Gastroesophageal sphincter (tissue), 4 donors: ENCODE data around the gene PPM1M. TPM values are rescaled to one million over a fixed set of nuclear protein-coding genes. Genes with fewer than 3 reads are reported as not detected.

Source experiments
- ATAC-seq: fragments of 150-250 bp; one replicate; pipeline ENCODE4 v1.9.1; 2016; ENCODE audit warnings: mild to moderate bottlenecking, moderate library complexity
- H3K27ac ChIP-seq, 4 donors: fragments of 200-600 bp; sonication (generic) in 3 of 4; 1 replicate in 3 of 4; 2 replicates in 1 of 4; pipeline ENCODE4 v1.5.1; 2016 to 2019
- H3K27me3 ChIP-seq: fragments of 200-600 bp; sonication (generic); one replicate; pipeline ENCODE4 v1.5.1; 2019
- H3K36me3 ChIP-seq, 2 donors: fragments of 200-600 bp; sonication (generic); one replicate each; pipeline ENCODE4 v1.5.1; 2019; ENCODE audit warnings: control low read depth in 1 of 2
- H3K4me1 ChIP-seq, 3 donors: fragments of 200-600 bp; sonication (generic); 1 replicate in 2 of 3; 2 replicates in 1 of 3; pipeline ENCODE4 v1.5.1; 2016 to 2019; ENCODE audit warnings: control low read depth in 2 of 3
- H3K4me3 ChIP-seq, 2 donors: fragments of 200-600 bp; sonication (generic); one replicate each; pipeline ENCODE4 v1.5.1; 2019; ENCODE audit warnings: mild to moderate bottlenecking in 1 of 2, moderate library complexity in 1 of 2
- H3K9me3 ChIP-seq, 3 donors: fragments of 200-600 bp; sonication (generic); one replicate each; pipeline ENCODE4 v1.5.1; 2017 to 2019; ENCODE audit warnings: control low read depth in 2 of 3
- EP300 ChIP-seq: sonication (generic); formaldehyde crosslinking; IDR thresholded peaks from one replicate; pipeline ENCODE4 v1.6.1; 2017; ENCODE audit warnings: antibody characterized with exemption, mild to moderate bottlenecking
- POLR2A ChIP-seq, 2 donors: fragments of 450-650 bp; IDR thresholded peaks; one replicate each; pipeline ENCODE4 v1.6.1; 2017; ENCODE audit warnings: antibody characterized with exemption in 2 of 2, mild to moderate bottlenecking in 2 of 2, moderate library complexity in 1 of 2
- POLR2AphosphoS5 ChIP-seq: sonication (generic); formaldehyde crosslinking; IDR thresholded peaks from one replicate; pipeline ENCODE4 v1.6.1; 2017; ENCODE audit warnings: antibody characterized with exemption
- WGBS, 2 donors: methylation state at CpG; one replicate each; pipeline ENCODE4 v1.1.5; 2018; ENCODE audit warnings: low coverage in 1 of 2; 5-methylcytosine and 5-hydroxymethylcytosine counted together
- total RNA-seq, 4 donors: library from RNA; depleted of rRNA; stranded (reverse); fragments of >200 nt; gene quantifications; one replicate each; pipeline ENCODE4 v1.1.0, GENCODE V29; 2016
- TF ChIP-seq, protein P1 (sequence below), 4 experiments: fragments of 200-600 bp in 2 of 4; fragments of 450-650 bp in 2 of 4; sonication (generic) in 1 of 4; IDR thresholded peaks; one replicate each; pipeline ENCODE4 v1.5.1; 2017 to 2019; ENCODE audit warnings: antibody characterized with exemption in 4 of 4, mild to moderate bottlenecking in 2 of 4, moderate library complexity in 2 of 4

The PPM1M gene
- total RNA-seq, 4 donors from 2014 or later, result 20.3 to 36.6 (median 29.9) TPM

DNA sequence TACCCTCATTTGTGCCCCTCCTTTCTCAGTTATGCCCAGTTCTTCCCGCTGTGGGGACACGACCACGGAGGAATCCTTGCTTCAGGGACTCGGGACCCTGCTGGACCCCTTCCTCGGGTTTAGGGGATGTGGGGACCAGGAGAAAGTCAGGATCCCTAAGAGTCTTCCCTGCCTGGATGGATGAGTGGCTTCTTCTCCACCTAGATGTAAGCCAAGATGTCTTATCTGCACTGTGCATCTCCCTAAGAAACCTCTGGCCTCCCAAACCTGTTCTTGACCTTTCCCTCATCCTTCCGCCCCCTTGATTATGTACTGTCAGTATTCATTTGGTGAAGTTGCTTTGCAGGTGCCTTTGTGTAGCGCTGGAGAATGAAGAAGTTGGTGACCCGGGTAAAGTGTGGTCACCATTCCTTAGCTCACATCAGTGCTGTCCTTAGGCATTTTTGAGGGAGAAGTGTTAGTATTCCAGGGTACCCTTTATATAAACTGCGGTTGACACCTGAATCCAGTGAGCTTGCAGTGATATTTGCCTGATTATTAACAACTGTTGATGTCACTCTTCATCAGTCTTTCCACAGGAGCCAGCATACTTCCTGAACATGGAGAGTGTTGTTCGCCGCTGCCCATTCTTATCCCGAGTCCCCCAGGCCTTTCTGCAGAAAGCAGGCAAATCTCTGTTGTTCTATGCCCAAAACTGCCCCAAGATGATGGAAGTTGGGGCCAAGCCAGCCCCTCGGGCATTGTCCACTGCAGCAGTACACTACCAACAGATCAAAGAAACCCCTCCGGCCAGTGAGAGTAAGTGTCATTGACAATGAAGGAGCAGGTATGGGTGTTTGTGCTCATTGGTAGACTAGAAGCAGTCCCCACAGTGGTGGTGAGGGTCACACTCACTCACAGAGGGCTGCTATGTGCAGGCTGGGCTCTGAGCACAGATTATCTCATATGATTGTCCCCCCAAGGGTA, 46.6 kb upstream of the PPM1M start:
- Histone ChIP-seq H3K4me3 (peak overlapping the region; percentile 82 to 96), H3K36me3 (peaks cover 0 to 44% of the 10 kb centered on the region in 2 donors), H3K27ac (peak overlapping the region in 3 of 4 donors; percentile 79 to 88 (median 81)), H3K9me3 (no peaks in the 10 kb centered on the region), H3K4me1 (peaks cover 0 to 83% (median 22%) of the 10 kb centered on the region in 3 donors), H3K27me3 (no peaks in the 10 kb centered on the region)
- 29 to 55% methylated on average over 3 to 5 of the region's 14 CpGs for WGBS, 2 donors
- no peak for ATAC-seq
- TF ChIP-seq EP300, result no peak
- TF ChIP-seq, protein P1, sequence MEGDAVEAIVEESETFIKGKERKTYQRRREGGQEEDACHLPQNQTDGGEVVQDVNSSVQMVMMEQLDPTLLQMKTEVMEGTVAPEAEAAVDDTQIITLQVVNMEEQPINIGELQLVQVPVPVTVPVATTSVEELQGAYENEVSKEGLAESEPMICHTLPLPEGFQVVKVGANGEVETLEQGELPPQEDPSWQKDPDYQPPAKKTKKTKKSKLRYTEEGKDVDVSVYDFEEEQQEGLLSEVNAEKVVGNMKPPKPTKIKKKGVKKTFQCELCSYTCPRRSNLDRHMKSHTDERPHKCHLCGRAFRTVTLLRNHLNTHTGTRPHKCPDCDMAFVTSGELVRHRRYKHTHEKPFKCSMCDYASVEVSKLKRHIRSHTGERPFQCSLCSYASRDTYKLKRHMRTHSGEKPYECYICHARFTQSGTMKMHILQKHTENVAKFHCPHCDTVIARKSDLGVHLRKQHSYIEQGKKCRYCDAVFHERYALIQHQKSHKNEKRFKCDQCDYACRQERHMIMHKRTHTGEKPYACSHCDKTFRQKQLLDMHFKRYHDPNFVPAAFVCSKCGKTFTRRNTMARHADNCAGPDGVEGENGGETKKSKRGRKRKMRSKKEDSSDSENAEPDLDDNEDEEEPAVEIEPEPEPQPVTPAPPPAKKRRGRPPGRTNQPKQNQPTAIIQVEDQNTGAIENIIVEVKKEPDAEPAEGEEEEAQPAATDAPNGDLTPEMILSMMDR (IDR thresholded peaks at IDR 0.05), result no peak
- TF ChIP-seq POLR2A (IDR thresholded peaks at IDR 0.05), result no peak
- TF ChIP-seq POLR2AphosphoS5, result no peak

DNA sequence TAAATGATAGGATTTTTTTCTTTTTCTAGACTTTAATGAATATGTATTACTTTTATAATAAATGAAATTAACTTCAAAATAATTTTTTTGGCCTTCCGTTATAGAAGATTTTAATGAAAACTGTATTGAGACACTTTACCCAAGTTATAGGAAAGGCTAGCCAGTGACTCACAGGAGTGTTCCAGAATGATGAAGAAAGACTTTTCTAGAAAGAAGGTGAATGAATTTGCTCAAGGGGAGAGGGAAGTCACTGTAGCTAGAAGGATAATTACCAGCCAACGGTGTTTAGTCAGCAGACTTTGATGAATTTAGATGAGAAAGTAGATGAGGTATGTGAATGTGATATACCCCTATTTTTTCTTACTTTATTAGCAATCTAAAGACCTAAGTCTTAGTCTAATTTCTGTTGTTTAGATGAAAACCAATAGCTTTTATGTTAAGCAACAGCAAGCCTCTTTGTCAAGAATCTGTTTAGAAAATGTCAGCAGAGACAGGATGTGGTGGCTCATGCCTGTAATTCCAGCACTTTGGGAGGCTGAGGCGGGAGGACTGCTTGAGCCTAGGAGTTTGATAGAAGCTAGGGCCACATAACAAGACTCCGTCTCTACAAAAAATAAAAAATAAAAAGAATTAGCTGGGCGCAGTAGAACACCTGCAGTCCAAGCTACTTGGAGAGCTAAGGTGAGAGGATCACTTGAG, 44.4 kb upstream of the PPM1M start:
- TF ChIP-seq POLR2AphosphoS5, result no peak
- no peak for TF ChIP-seq EP300
- TF ChIP-seq, protein P1 (IDR thresholded peaks at IDR 0.05), result no peak
- no peak for TF ChIP-seq POLR2A (IDR thresholded peaks at IDR 0.05)
- peaks cover 3 to 66% of the 10 kb centered on the region in 2 donors for H3K36me3 ChIP-seq
- no peaks in the 10 kb centered on the region for H3K9me3 ChIP-seq
- H3K27ac ChIP-seq, result no peak overlapping the region
- WGBS, 2 donors, result 81 to 90% methylated on average over 5 of the region's 5 CpGs
- no peak for ATAC-seq
- H3K27me3 ChIP-seq, result no peaks in the 10 kb centered on the region
- no peak overlapping the region for H3K4me3 ChIP-seq
- H3K4me1 ChIP-seq, result peaks cover 0 to 63% (median 10%) of the 10 kb centered on the region in 3 donors

DNA sequence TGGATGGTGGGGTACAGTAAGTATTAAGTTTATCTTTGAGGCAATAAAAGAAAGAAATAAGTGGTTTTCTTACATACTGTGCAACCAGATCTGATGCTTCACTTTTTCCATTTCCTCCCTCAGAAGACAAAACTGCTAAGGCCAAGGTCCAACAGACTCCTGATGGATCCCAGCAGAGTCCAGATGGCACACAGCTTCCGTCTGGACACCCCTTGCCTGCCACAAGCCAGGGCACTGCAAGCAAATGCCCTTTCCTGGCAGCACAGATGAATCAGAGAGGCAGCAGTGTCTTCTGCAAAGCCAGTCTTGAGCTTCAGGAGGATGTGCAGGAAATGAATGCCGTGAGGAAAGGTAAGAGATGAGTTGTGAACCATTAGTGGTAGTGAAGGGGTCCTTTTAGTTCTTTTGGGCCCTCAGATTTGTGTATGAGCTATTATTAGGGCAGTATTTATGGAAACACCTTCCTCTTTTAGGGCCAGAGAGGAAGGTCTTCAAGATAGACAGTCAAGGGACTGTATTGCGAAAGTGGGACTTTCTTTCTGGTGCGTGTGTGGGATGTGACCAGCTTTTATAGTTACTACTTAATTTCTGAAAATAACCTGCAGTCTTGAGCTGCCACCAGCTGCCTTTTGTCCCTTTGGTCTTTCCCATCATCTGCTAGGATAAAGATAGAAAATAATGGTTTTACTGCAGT, 43.0 kb upstream of the PPM1M start:
- TF ChIP-seq POLR2AphosphoS5, result no peak
- TF ChIP-seq EP300, result no peak
- TF ChIP-seq POLR2A (IDR thresholded peaks at IDR 0.05), result no peak
- TF ChIP-seq, protein P1 (IDR thresholded peaks at IDR 0.05), result no peak
- Histone ChIP-seq H3K4me3 (no peak overlapping the region), H3K4me1 (peaks cover 0 to 49% (median 3%) of the 10 kb centered on the region in 3 donors), H3K27ac (no peak overlapping the region), H3K27me3 (no peaks in the 10 kb centered on the region), H3K36me3 (peaks cover 4 to 80% of the 10 kb centered on the region in 2 donors), H3K9me3 (no peaks in the 10 kb centered on the region)
- 67 to 88% methylated on average over 2 to 4 of the region's 4 CpGs for WGBS, 2 donors
- no peak for ATAC-seq

DNA sequence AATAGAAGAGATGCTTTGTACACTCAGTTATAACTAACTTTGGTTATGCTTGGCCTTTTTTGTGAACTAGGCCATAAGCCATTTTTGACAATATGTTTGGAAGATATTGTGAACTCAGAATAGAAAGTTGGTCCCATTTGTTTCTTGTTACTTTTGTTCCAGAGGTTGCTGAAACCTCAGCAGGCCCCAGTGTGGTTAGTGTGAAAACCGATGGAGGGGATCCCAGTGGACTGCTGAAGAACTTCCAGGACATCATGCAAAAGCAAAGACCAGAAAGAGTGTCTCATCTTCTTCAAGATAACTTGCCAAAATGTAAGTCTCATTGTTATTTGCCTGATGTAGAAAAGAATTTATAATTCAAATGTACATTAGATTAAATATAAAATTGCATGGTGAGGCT, 41.9 kb upstream of the PPM1M start:
- H3K27ac ChIP-seq, result no peak overlapping the region
- no peak for TF ChIP-seq POLR2A (IDR thresholded peaks at IDR 0.05)
- no peak for TF ChIP-seq POLR2AphosphoS5
- TF ChIP-seq, protein P1 (IDR thresholded peaks at IDR 0.05), result no peak
- TF ChIP-seq EP300, result no peak
- H3K4me1 ChIP-seq, result peaks cover 0 to 42% (median 0%) of the 10 kb centered on the region in 3 donors
- 86% methylated on average over 1 of the region's 1 CpG; no CpG with 5 or more reads in 1 of the 2 donors for WGBS, 2 donors
- peaks cover 11 to 92% of the 10 kb centered on the region in 2 donors for H3K36me3 ChIP-seq
- ATAC-seq, result no peak
- no peaks in the 10 kb centered on the region for H3K27me3 ChIP-seq
- H3K4me3 ChIP-seq, result no peak overlapping the region
- H3K9me3 ChIP-seq, result no peaks in the 10 kb centered on the region
